Right cardiac atrium (tissue), 5 donors: ENCODE data around the gene SPINK9. TPM values are rescaled to one million over a fixed set of nuclear protein-coding genes. Genes with fewer than 3 reads are reported as not detected.

Source experiments
- ATAC-seq, 2 donors: fragments of 200-7000 bp; cut with Tn5 transposase; one replicate each; pipeline versions ENCODE4 v1.8.0 to v1.9.1; 2020; ENCODE audit warnings: moderate library complexity in 2 of 2, mild to moderate bottlenecking in 1 of 2
- DNase-seq, 3 donors: peaks; one replicate each; pipeline ENCODE4 v3.0.0-alpha.2; 2020
- H3K27ac ChIP-seq: one replicate; pipeline ENCODE4 v1.5.1; 2013; ENCODE audit warnings: mild to moderate bottlenecking, low read length, control low read depth, moderate library complexity
- H3K27me3 ChIP-seq: one replicate; pipeline ENCODE4 v1.6.1; 2013; ENCODE audit not compliant: control insufficient read depth, insufficient read depth
- H3K4me1 ChIP-seq: one replicate; pipeline ENCODE4 v1.6.1; 2013; ENCODE audit warnings: low read length; ENCODE audit not compliant: control insufficient read depth, insufficient read depth
- H3K4me3 ChIP-seq: one replicate; pipeline ENCODE4 v1.5.1; 2013; ENCODE audit warnings: low read length, control low read depth
- H3K9me3 ChIP-seq: one replicate; pipeline ENCODE4 v1.6.1; 2013; ENCODE audit warnings: low read length; ENCODE audit not compliant: control insufficient read depth
- WGBS: extraction: QIAGEN DNeasy Blood & Tissue Kit; methylation state at CpG from one replicate; pipeline ENCODE4 v1.1.7; 2013; 5-methylcytosine and 5-hydroxymethylcytosine counted together
- intact Hi-C, 4 donors: fragments of 100-400 bp; cut with DNase I; formaldehyde crosslinking; loops; one replicate each; pipeline versions ENCODE4 v1.11.0 to v1.14.0; 2022 to 2023
- polyA plus RNA-seq: library from polyadenylated mRNA; stranded (reverse); fragments of 200-250 nt; gene quantifications from one replicate; pipeline ENCODE4 v1.2.3, GENCODE V29; 2013
- total RNA-seq, 4 donors: library from RNA; stranded (reverse); fragmentation: NEBNext Ultra II Directional; extraction: Animal tissue kit (Norgen Biotek cat#: 25700); gene quantifications; one replicate each; pipeline ENCODE4 v1.2.1, GENCODE V29; 2021
- donor health status: healthy with polysubstance abuse.
- donor health status: DM: no; HTN: yes; CAD: no.
- donor health status: DM: no; HTN: no; CAD: no.
- donor health status: DM: no; HTN: yes; CAD: no; lungs with severe emphysema.
- donor health status: DM: yes; HTN: yes; CAD: no.

Gene SPINK9
- total and polyA plus RNA-seq, 5 donors, result 0.61 to 1.2 (median 0.73) TPM; not detected in 1

GRCh38 chr5:148385094-148385493 lies 49.7 kb downstream of the SPINK9 start:
- peak overlapping the region; percentile 98 for H3K4me3 ChIP-seq
- intact Hi-C loops, result no loop called here
- H3K4me1 ChIP-seq, result peaks cover 3% of the 10 kb centered on the region
- WGBS, result 84% methylated on average over 1 of the region's 1 CpG
- H3K27ac ChIP-seq, result no peak overlapping the region
- no peaks in the 10 kb centered on the region for H3K27me3 ChIP-seq
- DNase-seq (no peak), ATAC-seq (no peak)
- no peaks in the 10 kb centered on the region for H3K9me3 ChIP-seq

GRCh38 chr5:148386041-148386440 lies 50.7 kb downstream of the SPINK9 start:
- H3K4me3 ChIP-seq, result no peak overlapping the region
- no peaks in the 10 kb centered on the region for H3K9me3 ChIP-seq
- H3K4me1 ChIP-seq, result peaks cover 6% of the 10 kb centered on the region
- no peaks in the 10 kb centered on the region for H3K27me3 ChIP-seq
- intact Hi-C loops, result no loop called here
- 93% methylated on average over 1 of the region's 1 CpG for WGBS
- DNase-seq (no peak), ATAC-seq (no peak)
- H3K27ac ChIP-seq, result no peak overlapping the region

GRCh38 chr5:148387325-148387724 lies 52.0 kb downstream of the SPINK9 start:
- H3K27ac ChIP-seq, result no peak overlapping the region
- 56% methylated on average over 3 of the region's 3 CpGs for WGBS
- intact Hi-C loops, result no loop called here
- H3K4me1 ChIP-seq, result peaks cover 6% of the 10 kb centered on the region
- ATAC-seq, result no peak
- DNase-seq, result no peak
- H3K4me3 ChIP-seq, result no peak overlapping the region
- no peaks in the 10 kb centered on the region for H3K9me3 ChIP-seq
- H3K27me3 ChIP-seq, result no peaks in the 10 kb centered on the region

- 32% methylated on average over 1 of the region's 1 CpG for WGBS
- peak overlapping the region; percentile 59 for H3K27ac ChIP-seq
- H3K4me1 ChIP-seq, result peaks cover 8% of the 10 kb centered on the region
- intact Hi-C loops, result no loop called here
- DNase-seq, result no peak
- no peaks in the 10 kb centered on the region for H3K27me3 ChIP-seq
- peak; percentile 25 to 45 for ATAC-seq
- no peaks in the 10 kb centered on the region for H3K9me3 ChIP-seq
- H3K4me3 ChIP-seq, result no peak overlapping the region
Observed at GRCh38 chr5:148388696-148389095, 53.3 kb downstream of the SPINK9 start.

Other genes starting within 250 kb of the SPINK9 start
- gene SPINK14, start 167.0 kb upstream of the SPINK9 start, total RNA-seq, result not detected
- not detected for gene SPINK14, start 167.0 kb upstream of the SPINK9 start, polyA plus RNA-seq
- gene SPINK6, start 132.5 kb upstream of the SPINK9 start, total RNA-seq, result not detected
- not detected for gene SPINK6, start 132.5 kb upstream of the SPINK9 start, polyA plus RNA-seq
- gene MARCOL, start 97.0 kb upstream of the SPINK9 start, total RNA-seq, result not detected
- not detected for gene MARCOL, start 97.0 kb upstream of the SPINK9 start, polyA plus RNA-seq
- not detected for gene SPINK13, start 66.8 kb upstream of the SPINK9 start, total RNA-seq
- 0.72 TPM for gene SPINK13, start 66.8 kb upstream of the SPINK9 start, polyA plus RNA-seq
- not detected for gene SPINK7, start 23.1 kb upstream of the SPINK9 start, total RNA-seq
- not detected for gene SPINK7, start 23.1 kb upstream of the SPINK9 start, polyA plus RNA-seq
- 10 to 100 TPM; 36.1 to 44.2 (median 42.7) TPM for gene FBXO38, start 48.4 kb downstream of the SPINK9 start, total RNA-seq
- 17.0 TPM for gene FBXO38, start 48.4 kb downstream of the SPINK9 start, polyA plus RNA-seq